CD4-positive, alpha-beta T cell (primary cell): ENCODE results near the gene UTP25. TPM values are rescaled to one million over a fixed set of nuclear protein-coding genes. Genes with fewer than 3 reads are reported as not detected.
"Not testable (repeated sequence)": the region's sequence is repeated elsewhere in the genome, so short reads cannot be mapped to it uniquely, and the experiment has no call there.

Experiments
- ATAC-seq: fragments of 200-7000 bp; cut with Tn5 transposase; one replicate; pipeline ENCODE4 v1.10.0; 2022; ENCODE audit warnings: mild to moderate bottlenecking; ENCODE audit not compliant: poor library complexity
- CTCF ChIA-PET: fragments of 350-600 bp; sonication (Branson Sonifier 250); formaldehyde crosslinking; loops from one replicate; lab custom pipeline; 2021; ENCODE audit warnings: antibody characterized with exemption, inconsistent platforms; lab: Charles Lee
- POLR2A ChIA-PET: fragments of 350-600 bp; sonication (Branson Sonifier 250); formaldehyde crosslinking; loops from one replicate; lab custom pipeline; 2021; ENCODE audit warnings: antibody characterized with exemption, inconsistent platforms; lab: Charles Lee
- DNase-seq, 14 experiments: peaks; one replicate each; pipeline ENCODE4 v3.0.0-alpha.2; 2013 to 2020; ENCODE audit warnings: mixed read lengths in 2 of 14
- H3K27ac ChIP-seq, 2 donors: one replicate each; pipeline versions ENCODE4 v1.5.1 to v1.7.0; 2013; ENCODE audit warnings: low read length in 2 of 2, low read depth in 1 of 2, mild to moderate bottlenecking in 1 of 2
- H3K27me3 ChIP-seq, 2 experiments: 1 replicate in 1 of 2; 2 replicates in 1 of 2; pipeline versions ENCODE4 v1.6.1 to v1.7.0; 2013; ENCODE audit warnings: low read length in 2 of 2, control low read depth in 1 of 2, mild to moderate bottlenecking in 1 of 2, moderate library complexity in 1 of 2; ENCODE audit not compliant: insufficient read depth in 2 of 2, control insufficient read depth in 1 of 2
- H3K36me3 ChIP-seq: one replicate; pipeline ENCODE4 v1.6.1; 2013; ENCODE audit warnings: low read length, control low read depth; ENCODE audit not compliant: insufficient read depth
- H3K4me1 ChIP-seq: one replicate; pipeline ENCODE4 v1.6.1; 2013; ENCODE audit warnings: low read length, control low read depth; ENCODE audit not compliant: insufficient read depth
- H3K4me3 ChIP-seq: one replicate; pipeline ENCODE4 v1.5.1; 2013; ENCODE audit warnings: mild to moderate bottlenecking, low read length, moderate library complexity
- H3K9me3 ChIP-seq, 2 experiments: 1 replicate in 1 of 2; 2 replicates in 1 of 2; pipeline versions ENCODE4 v1.6.1 to v1.7.0; 2013; ENCODE audit warnings: low read length in 2 of 2, mild to moderate bottlenecking in 2 of 2, control low read depth in 1 of 2, moderate library complexity in 1 of 2; ENCODE audit not compliant: control insufficient read depth in 1 of 2, insufficient read depth in 1 of 2
- H3K27ac Mint-ChIP-seq: one replicate; pipeline ENCODE4 v1.8.0; 2020; ENCODE audit warnings: mixed read lengths
- H3K27me3 Mint-ChIP-seq: one replicate; pipeline ENCODE4 v1.8.0; 2021; ENCODE audit warnings: mixed read lengths
- H3K36me3 Mint-ChIP-seq: one replicate; pipeline ENCODE4 v1.8.0; 2021; ENCODE audit warnings: low read depth, mixed read lengths
- H3K4me1 Mint-ChIP-seq: one replicate; pipeline ENCODE4 v1.8.0; 2021; ENCODE audit warnings: low read depth, mixed read lengths
- H3K4me3 Mint-ChIP-seq: one replicate; pipeline ENCODE4 v1.8.0; 2020; ENCODE audit warnings: mild to moderate bottlenecking, mixed read lengths
- H3K9me3 Mint-ChIP-seq: one replicate; pipeline ENCODE4 v1.8.0; 2020; ENCODE audit warnings: mixed read lengths
- intact Hi-C, 2 experiments: fragments of 100-400 bp; cut with DNase I in 1 of 2; cut with micrococcal nuclease in 1 of 2; formaldehyde crosslinking; loops; one replicate each; pipeline versions ENCODE4 v1.15.1 to v1.9.0; 2023 to 2025; cut with DNase I, micrococcal nuclease
- total RNA-seq, 174 experiments: library from RNA in 2 of 174; stranded (reverse) in 2 of 174; gene quantifications; one replicate each; pipeline ENCODE4 v1.2.3 and lab custom pipeline; 2021 to 2026
- TF ChIP-seq, protein P1 (sequence below): fragments of 200-600 bp; IDR thresholded peaks from one replicate; pipeline ENCODE4 v1.8.0; 2022; ENCODE audit warnings: antibody characterized with exemption, mild to moderate bottlenecking

The UTP25 gene
- total RNA-seq, 2 experiments from 2014 or later = 6.0 to 6.4 TPM

DNA sequence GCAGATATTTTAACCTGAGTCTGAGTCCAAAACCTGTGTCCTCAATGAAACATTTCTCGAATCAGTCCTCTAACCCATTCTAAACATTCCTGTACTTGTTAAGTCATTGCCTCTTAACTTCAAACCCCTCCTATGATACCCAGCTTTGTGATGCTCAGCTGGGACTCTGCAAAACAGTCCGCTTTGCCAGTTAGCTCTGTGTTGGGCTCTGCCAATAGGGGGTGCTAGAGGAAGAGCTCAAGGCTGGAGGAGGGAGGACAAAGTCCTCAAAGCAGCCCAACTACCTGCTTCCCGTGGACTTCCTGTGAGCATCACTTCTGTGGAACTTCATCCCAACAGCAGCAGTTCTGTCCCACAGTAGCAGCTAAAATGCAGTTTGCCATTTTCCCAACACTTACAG, 72.2 kb downstream of the UTP25 start:
- H3K9me3 Mint-ChIP-seq = no peaks in the 10 kb centered on the region
- ATAC-seq (no peak), DNase-seq (no peak)
- Histone ChIP-seq H3K36me3 (no peaks in the 10 kb centered on the region), H3K4me3 (no peak overlapping the region), H3K27ac (no peak overlapping the region), H3K27me3 (no peaks in the 10 kb centered on the region), H3K4me1 (no peaks in the 10 kb centered on the region), H3K9me3 (no peaks in the 10 kb centered on the region)
- H3K4me3 Mint-ChIP-seq = no peak overlapping the region
- no peak overlapping the region for H3K27ac Mint-ChIP-seq
- ChIA-PET POLR2A (no interaction called here), CTCF (interaction anchor here (0.5 kb wide), 1 partner anchor 174 kb away, joined by 3 read pairs; no protein-coding TSS in a partner anchor)
- TF ChIP-seq, protein P1, sequence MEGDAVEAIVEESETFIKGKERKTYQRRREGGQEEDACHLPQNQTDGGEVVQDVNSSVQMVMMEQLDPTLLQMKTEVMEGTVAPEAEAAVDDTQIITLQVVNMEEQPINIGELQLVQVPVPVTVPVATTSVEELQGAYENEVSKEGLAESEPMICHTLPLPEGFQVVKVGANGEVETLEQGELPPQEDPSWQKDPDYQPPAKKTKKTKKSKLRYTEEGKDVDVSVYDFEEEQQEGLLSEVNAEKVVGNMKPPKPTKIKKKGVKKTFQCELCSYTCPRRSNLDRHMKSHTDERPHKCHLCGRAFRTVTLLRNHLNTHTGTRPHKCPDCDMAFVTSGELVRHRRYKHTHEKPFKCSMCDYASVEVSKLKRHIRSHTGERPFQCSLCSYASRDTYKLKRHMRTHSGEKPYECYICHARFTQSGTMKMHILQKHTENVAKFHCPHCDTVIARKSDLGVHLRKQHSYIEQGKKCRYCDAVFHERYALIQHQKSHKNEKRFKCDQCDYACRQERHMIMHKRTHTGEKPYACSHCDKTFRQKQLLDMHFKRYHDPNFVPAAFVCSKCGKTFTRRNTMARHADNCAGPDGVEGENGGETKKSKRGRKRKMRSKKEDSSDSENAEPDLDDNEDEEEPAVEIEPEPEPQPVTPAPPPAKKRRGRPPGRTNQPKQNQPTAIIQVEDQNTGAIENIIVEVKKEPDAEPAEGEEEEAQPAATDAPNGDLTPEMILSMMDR = no peak
- peaks cover 13% of the 10 kb centered on the region for H3K27me3 Mint-ChIP-seq
- intact Hi-C loops = no loop called here
- H3K4me1 Mint-ChIP-seq = peaks cover 12% of the 10 kb centered on the region
- no peaks in the 10 kb centered on the region for H3K36me3 Mint-ChIP-seq

DNA sequence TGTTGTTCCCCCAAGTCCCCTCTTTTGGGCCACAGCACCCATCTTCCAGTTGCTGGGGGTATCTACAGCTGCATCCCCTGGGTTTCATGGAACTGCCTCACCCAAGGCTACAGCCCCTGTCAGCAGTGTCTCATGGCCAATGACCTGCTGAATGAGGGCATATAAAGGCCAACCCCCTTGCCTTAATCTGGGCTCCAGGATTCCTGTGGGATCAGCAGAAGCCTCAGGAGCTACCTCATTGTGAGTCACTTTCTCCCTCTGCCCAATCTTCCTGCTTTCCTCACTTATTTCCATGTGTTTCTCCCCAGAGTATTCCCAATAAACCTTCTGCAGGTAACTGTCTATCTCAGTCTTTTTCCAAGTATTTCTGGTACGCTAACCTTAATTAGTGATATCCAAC, 73.0 kb downstream of the UTP25 start:
- H3K27ac ChIP-seq = no peak overlapping the region
- no peak for DNase-seq
- H3K27me3 ChIP-seq = no peaks in the 10 kb centered on the region
- no peak overlapping the region for H3K4me3 Mint-ChIP-seq
- intact Hi-C loops = no loop called here
- ChIA-PET POLR2A (no interaction called here), CTCF (no interaction called here)
- peaks cover 13% of the 10 kb centered on the region for H3K27me3 Mint-ChIP-seq
- H3K36me3 Mint-ChIP-seq = no peaks in the 10 kb centered on the region
- H3K9me3 ChIP-seq = no peaks in the 10 kb centered on the region
- no peaks in the 10 kb centered on the region for H3K36me3 ChIP-seq
- no peaks in the 10 kb centered on the region for H3K4me1 ChIP-seq
- H3K27ac Mint-ChIP-seq = no peak overlapping the region
- ATAC-seq = no peak
- H3K9me3 Mint-ChIP-seq = no peaks in the 10 kb centered on the region
- H3K4me1 Mint-ChIP-seq = peaks cover 8% of the 10 kb centered on the region
- no peak overlapping the region for H3K4me3 ChIP-seq
- TF ChIP-seq, protein P1 = no peak

DNA sequence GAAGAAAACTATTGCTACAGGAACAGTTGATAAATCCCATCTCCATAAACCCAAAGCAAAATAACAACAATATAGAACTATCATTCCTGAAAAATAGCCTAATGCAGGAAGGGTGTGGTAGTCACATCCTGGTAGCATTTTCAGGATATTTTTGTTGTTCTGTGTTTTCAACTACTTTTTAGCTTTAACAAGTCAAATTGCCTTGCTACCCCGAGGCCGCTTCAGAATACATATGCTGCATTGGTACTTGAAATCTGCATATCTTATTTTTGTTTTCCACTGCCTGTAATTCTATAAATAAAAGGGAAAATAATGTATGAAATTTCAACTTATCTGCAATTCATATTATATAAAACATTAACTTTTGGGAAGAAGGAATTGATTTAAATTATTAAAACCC, 73.4 kb downstream of the UTP25 start:
- Mint-ChIP-seq H3K36me3 (no peaks in the 10 kb centered on the region), H3K4me3 (no peak overlapping the region)
- CTCF ChIA-PET = interaction anchor here (1.2 kb wide), 1 partner anchor 12 kb away, joined by 3 read pairs; no protein-coding TSS in a partner anchor

DNA sequence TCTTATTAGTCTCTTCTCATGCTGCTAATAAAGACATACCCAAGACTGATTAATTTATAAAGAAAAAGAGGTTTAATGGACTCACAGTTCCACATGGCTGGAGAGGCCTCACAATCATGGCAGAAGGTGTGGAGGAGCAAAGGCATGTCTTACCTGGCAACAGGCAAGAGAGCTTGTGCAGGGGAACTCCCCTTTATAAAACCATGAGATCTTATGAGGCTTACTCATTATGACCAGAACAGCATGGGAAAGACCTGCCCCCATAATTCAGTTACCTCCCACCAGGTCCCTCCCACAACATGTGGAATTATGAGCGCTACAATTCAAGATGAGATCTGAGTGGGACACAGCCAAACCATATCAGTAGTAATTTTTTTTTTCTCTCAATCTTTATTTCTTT, 77.0 kb downstream of the UTP25 start:
- H3K27ac Mint-ChIP-seq, intact Hi-C loops, H3K36me3 Mint-ChIP-seq, H3K4me1 ChIP-seq, H3K27me3 ChIP-seq, H3K4me3 Mint-ChIP-seq, H3K27me3 Mint-ChIP-seq, H3K36me3 ChIP-seq, H3K27ac ChIP-seq, H3K9me3 Mint-ChIP-seq, H3K4me3 ChIP-seq, H3K9me3 ChIP-seq, DNase-seq, ATAC-seq, CTCF ChIA-PET, POLR2A ChIA-PET, H3K4me1 Mint-ChIP-seq: not testable (repeated sequence)

More for the DNA sequence above, 73.4 kb downstream of the UTP25 start:
- Mint-ChIP-seq H3K27ac (no peak overlapping the region), H3K27me3 (peaks cover 8% of the 10 kb centered on the region), H3K4me1 (peaks cover 4% of the 10 kb centered on the region), H3K9me3 (no peaks in the 10 kb centered on the region)
- DNase-seq = no peak
- no peaks in the 10 kb centered on the region for H3K36me3 ChIP-seq
- H3K9me3 ChIP-seq = no peaks in the 10 kb centered on the region
- H3K27ac ChIP-seq = no peak overlapping the region
- ATAC-seq = no peak
- H3K27me3 ChIP-seq = no peaks in the 10 kb centered on the region
- no peak overlapping the region for H3K4me3 ChIP-seq
- POLR2A ChIA-PET = no interaction called here
- no peaks in the 10 kb centered on the region for H3K4me1 ChIP-seq
- intact Hi-C loops = no loop called here
- TF ChIP-seq, protein P1 = no peak
